Activated CD4-positive, CD25-positive, alpha-beta regulatory T cell treated with anti-CD3 and anti-CD28 coated beads, Interleukin-2, amount 50 U/mL, for 16 hours (primary cell): ENCODE results near the gene GNAI2.
A peak's percentile ranks its signal among the peaks of the same experiment; 100 is the strongest.
"Not testable (repeated sequence)": the region's sequence is repeated elsewhere in the genome, so short reads cannot be mapped to it uniquely, and the experiment has no call there.

Experiments used
- DNase-seq: peaks from one replicate; pipeline ENCODE4 v3.0.0-alpha.2; 2020; ENCODE audit warnings: low read depth, low spot score

The GNAI2 gene

GRCh38 chr3:50245251-50245745 lies 9.3 kb downstream of the GNAI2 start:
- DNase-seq = no peak

GRCh38 chr3:50245831-50246516 lies 10.0 kb downstream of the GNAI2 start:
- peak; percentile 93 for DNase-seq

- peak; percentile 67 for DNase-seq
These were observed 10.5 kb downstream of the GNAI2 start for GRCh38 chr3:50246517-50246954.

- no peak for DNase-seq
These were observed 12.4 kb downstream of the GNAI2 start for GRCh38 chr3:50248387-50248786.

GRCh38 chr3:50249457-50249856 lies 13.5 kb downstream of the GNAI2 start:
- DNase-seq = no peak

GRCh38 chr3:50250514-50250913 lies 14.5 kb downstream of the GNAI2 start:
- DNase-seq = no peak

- DNase-seq = no peak
These were observed 15.2 kb downstream of the GNAI2 start for GRCh38 chr3:50251220-50251619.

- no peak for DNase-seq
These were observed 18.7 kb downstream of the GNAI2 start for GRCh38 chr3:50254577-50255250.

GRCh38 chr3:50255251-50255615 lies 19.2 kb downstream of the GNAI2 start:
- no peak for DNase-seq

- DNase-seq = no peak
These were observed 21.2 kb downstream of the GNAI2 start for GRCh38 chr3:50256978-50257890.

- no peak for DNase-seq
These were observed 22.2 kb downstream of the GNAI2 start for GRCh38 chr3:50258029-50258680.

GRCh38 chr3:50258979-50259378 lies 23.0 kb downstream of the GNAI2 start:
- DNase-seq = no peak

- DNase-seq = no peak
These were observed 23.5 kb downstream of the GNAI2 start for GRCh38 chr3:50259432-50260026.

GRCh38 chr3:50260027-50260941 lies 24.3 kb downstream of the GNAI2 start:
- peak; percentile 65 for DNase-seq

GRCh38 chr3:50260942-50261441 lies 25.0 kb downstream of the GNAI2 start:
- no peak for DNase-seq

GRCh38 chr3:50261505-50261904 lies 25.5 kb downstream of the GNAI2 start:
- DNase-seq = no peak

- not testable (repeated sequence) for DNase-seq
These were observed 26.2 kb downstream of the GNAI2 start for GRCh38 chr3:50262200-50262599.

GRCh38 chr3:50262778-50263177 lies 26.8 kb downstream of the GNAI2 start:
- no peak for DNase-seq

- DNase-seq = no peak
These were observed 27.7 kb downstream of the GNAI2 start for GRCh38 chr3:50263478-50264382.
